PC-3 (cell line): ENCODE results near the gene HMX3.

Source experiments
- CTCF ChIP-seq: fragments of 300-600 bp; sonication (generic); conservative IDR thresholded peaks from 2 replicates; pipeline ENCODE4 v1.5.1; 2017; ENCODE audit warnings: antibody characterized with exemption, low read depth, mild to moderate bottlenecking, low read length
- EZH2phosphoT487 ChIP-seq: fragments of 300-600 bp; sonication (generic); IDR thresholded peaks from 2 replicates; pipeline ENCODE4 v1.6.1; 2018; ENCODE audit warnings: mild to moderate bottlenecking, antibody characterized with exemption, low read length, borderline replicate concordance

- TF ChIP-seq CTCF (no peak), EZH2phosphoT487 (no peak)
These were observed 30.8 kb downstream of the HMX3 start for GRCh38 chr10:123166618-123167017.
